Heart left ventricle (tissue), 13 donors: ENCODE results near the gene MAST3.

Experiments used
- CTCF ChIP-seq, 12 donors: fragments of 200-600 bp; sonication (generic) in 4 of 12; IDR thresholded peaks; one replicate each; pipeline versions ENCODE4 v1.5.0 to v1.8.0; 2018 to 2022; ENCODE audit warnings: antibody characterized with exemption in 12 of 12, mild to moderate bottlenecking in 5 of 12
- POLR2A ChIP-seq, 2 donors: fragments of 450-650 bp; IDR thresholded peaks; one replicate each; pipeline ENCODE4 v1.6.1; 2017; ENCODE audit warnings: antibody characterized with exemption in 2 of 2, mild to moderate bottlenecking in 2 of 2, moderate library complexity in 2 of 2
- donor health status: ischemic (EF 13 %, LVEDD 7.1; RV severe dilation, severe dysfunction).
- donor health status: DM: no; HTN: yes; CAD: no.
- donor health status: DM: no; HTN: no; CAD: no.
- donor health status: ischemic (EF 25% LVEDD 6.9; RV normal size, moderate dysfunction).
- donor health status: ischemic (EF 25% LVEDD 5.7; RV mildly dilated, moderate dysfunction).
- donor health status: ischemic (EF 35%, LVEDD 5.7; RV mildly dilated, moderate dysfunction).
- donor health status: nonischemic (EF 11% LVEDD 7.7; RV severe dilation, severe dysfunction).
- donor health status: DM: yes; HTN: yes; CAD: no.
- donor health status: PGD.
- donor health status: ischemic (EF 29% LVEDD 5.4; RV normal size, mild dysfunction).
- donor health status: nonischemic (EF 23%, LVEDD 6.1; RV moderate dilation, normal function).

GRCh38 chr19:18130523-18131242 lies 33.1 kb downstream of the MAST3 start:
- no peak for TF ChIP-seq CTCF (IDR thresholded peaks at IDR 0.05)
- no peak for TF ChIP-seq POLR2A (IDR thresholded peaks at IDR 0.05)
